22Rv1 (cell line): ENCODE measurements around the gene MRAS.

Experiments used
- CTCF ChIP-seq: fragments of 450-650 bp; IDR thresholded peaks from 2 replicates; pipeline ENCODE4 v1.5.1; 2017; ENCODE audit warnings: mild to moderate bottlenecking
- ZFX ChIP-seq: fragments of 450-650 bp; IDR thresholded peaks from 2 replicates; pipeline ENCODE4 v1.6.1; 2017; ENCODE audit warnings: antibody characterized with exemption, borderline replicate concordance

GRCh38 chr3:138378990-138379389 is 30.6 kb downstream of the MRAS start:
- TF ChIP-seq CTCF (no peak), ZFX (no peak)
